ENCODE results near the gene DPH3. TPM values are rescaled to one million over a fixed set of nuclear protein-coding genes. Genes with fewer than 3 reads are reported as not detected.

Gene DPH3
- total and polyA plus RNA-seq, 9 of the 15 experiments (the other 6 are each of a cell fraction or from before 2014, with no cell fraction given), result 15.9 to 131 (median 38.7) TPM

- TF ChIP-seq MNT (conservative IDR thresholded peaks at IDR 0.05) (0 out of 4 replicates have a peak, but pooled peaks of 1 of the 2 experiments have one; percentile 29), E2F5 (CRISPR knock-in tag; IDR thresholded peaks at IDR 0.05) (no peak), SETDB1 (IDR thresholded peaks at IDR 0.05; ENCODE audit: low read length) (no peak), SMC3 (conservative IDR thresholded peaks at IDR 0.05; ENCODE audit: insufficient read depth, low read depth, low read length) (peak; percentile 72), JUND (IDR thresholded peaks at IDR 0.05; ENCODE audit: borderline replicate concordance, low read depth, low read length) (peak; percentile 30; the same call in 1 of the 2 replicates), JUND (tag; IDR thresholded peaks at IDR 0.05; ENCODE audit: borderline replicate concordance, low read depth, low read length) (no peak), GTF2A2 (tag; IDR thresholded peaks at IDR 0.05) (no peak), ARID2 (IDR thresholded peaks at IDR 0.05) (peak; percentile 78; the same call in 1 of the 2 replicates), DEAF1 (CRISPR knock-in tag; IDR thresholded peaks at IDR 0.05) (peak; percentile 93), ZBTB40 (IDR thresholded peaks at IDR 0.05) (no peak), ZBTB40 (CRISPR knock-in tag; IDR thresholded peaks at IDR 0.05) (no peak)
These were observed 25.5 kb upstream of the DPH3 start (continued) for GRCh38 chr3:16290007-16290826.

Measured in K562 (cell line).